ENCODE measurements around the gene SAPCD2. TPM values are rescaled to one million over a fixed set of nuclear protein-coding genes. Genes with fewer than 3 reads are reported as not detected.

SAPCD2 gene
- total RNA-seq, 4 donors from 2014 or later = 0.27 to 1.0 (median 0.72) TPM

- no peak overlapping the region for H3K27ac ChIP-seq
- peaks cover 26 to 46% of the 10 kb centered on the region in 2 donors for H3K36me3 ChIP-seq
- TF ChIP-seq CTCF (IDR thresholded peaks at IDR 0.05) = no peak
- no peak for TF ChIP-seq POLR2A (IDR thresholded peaks at IDR 0.05)
- no peaks in the 10 kb centered on the region for H3K4me1 ChIP-seq
- intact Hi-C loops (cut with DNase I) = no loop called here
- H3K27me3 ChIP-seq = no peaks in the 10 kb centered on the region
- H3K4me3 ChIP-seq (replicated peaks in 1 of 3) = no peak overlapping the region
- DNase-seq = no peak
- no peaks in the 10 kb centered on the region for H3K9me3 ChIP-seq
- 96 to 97% methylated on average over 20 to 36 of the region's 36 CpGs for WGBS, 2 donors
These were observed 55.4 kb downstream of the SAPCD2 start for GRCh38 chr9:137014776-137015539.

GRCh38 chr9:137014166-137014565, 56.2 kb downstream of the SAPCD2 start:
- TF ChIP-seq POLR2A (IDR thresholded peaks at IDR 0.05) = no peak
- no peak for TF ChIP-seq CTCF (IDR thresholded peaks at IDR 0.05)
- H3K4me1 ChIP-seq = peaks cover 0 to 7% of the 10 kb centered on the region in 2 donors
- H3K27me3 ChIP-seq = no peaks in the 10 kb centered on the region
- no peak for DNase-seq
- intact Hi-C loops (cut with DNase I) = no loop called here
- H3K27ac ChIP-seq = no peak overlapping the region
- no peak overlapping the region for H3K4me3 ChIP-seq (replicated peaks in 1 of 3)
- no peaks in the 10 kb centered on the region for H3K9me3 ChIP-seq
- H3K36me3 ChIP-seq = peaks cover 26 to 49% of the 10 kb centered on the region in 2 donors
- 89 to 95% methylated on average over 8 to 16 of the region's 23 CpGs for WGBS, 2 donors

GRCh38 chr9:137013571-137013940, 56.8 kb downstream of the SAPCD2 start:
- Histone ChIP-seq H3K9me3 (no peaks in the 10 kb centered on the region), H3K27ac (no peak overlapping the region), H3K27me3 (no peaks in the 10 kb centered on the region), H3K36me3 (peaks cover 26 to 49% of the 10 kb centered on the region in 2 donors), H3K4me1 (peaks cover 3 to 12% of the 10 kb centered on the region in 2 donors), H3K4me3 (replicated peaks in 1 of 3) (no peak overlapping the region)
- no peak for TF ChIP-seq POLR2A (IDR thresholded peaks at IDR 0.05)
- DNase-seq = no peak
- intact Hi-C loops (cut with DNase I) = no loop called here
- WGBS, 2 donors = 95 to 98% methylated on average over 11 to 16 of the region's 20 CpGs

GRCh38 chr9:137012694-137013570, 57.4 kb downstream of the SAPCD2 start:
- Histone ChIP-seq H3K36me3 (peaks cover 26 to 48% of the 10 kb centered on the region in 2 donors), H3K9me3 (no peaks in the 10 kb centered on the region)
- 89 to 95% methylated on average over 38 to 44 of the region's 67 CpGs for WGBS, 2 donors

More at GRCh38 chr9:137012694-137013570, 57.4 kb downstream of the SAPCD2 start:
- H3K27me3 ChIP-seq = no peaks in the 10 kb centered on the region
- H3K4me3 ChIP-seq (replicated peaks in 1 of 3) = no peak overlapping the region
- TF ChIP-seq CTCF (IDR thresholded peaks at IDR 0.05) (no peak), POLR2A (IDR thresholded peaks at IDR 0.05) (no peak)
- intact Hi-C loops (cut with DNase I) = no loop called here
- no peak for DNase-seq
- H3K27ac ChIP-seq = no peak overlapping the region
- peaks cover 10 to 18% of the 10 kb centered on the region in 2 donors for H3K4me1 ChIP-seq

Small RNA genes lying within 50 kb of the gene (small RNA-seq; reads per million reads assigned to genes)
- gene RF00153 = not detected

Other genes with a start within 250 kb of the SAPCD2 start
- 1 to 10 TPM in 3 of 4 donors, under 1 TPM in 1; 0.83 to 4.7 (median 2.3) TPM for gene AJM1, start 228.1 kb downstream of the SAPCD2 start, total RNA-seq
- 100 to 1,000 TPM in 2 of 4 donors, 10 to 100 TPM in 2; 79.4 to 174 (median 115) TPM for gene PHPT1, start 221.1 kb downstream of the SAPCD2 start, total RNA-seq
- 10 to 100 TPM in 2 of 4 donors, 1 to 10 TPM in 2; 4.1 to 20.4 (median 9.0) TPM for gene MAMDC4, start 218.2 kb downstream of the SAPCD2 start, total RNA-seq
- 100 to 1,000 TPM; 339 to 591 (median 526) TPM for gene EDF1, start 204.2 kb downstream of the SAPCD2 start, total RNA-seq
- 10 to 100 TPM in 3 of 4 donors, 1 to 10 TPM in 1; 9.7 to 18.3 (median 15.4) TPM for gene TRAF2, start 184.0 kb downstream of the SAPCD2 start, total RNA-seq
- gene FBXW5, start 125.8 kb downstream of the SAPCD2 start, total RNA-seq = 100 to 1,000 TPM; 138 to 282 (median 203) TPM
- 1 to 10 TPM in 1 of 4 donors, not detected in 3; 1.8 TPM for gene C8G, start 125.3 kb downstream of the SAPCD2 start, total RNA-seq
- gene LCN12, start 118.3 kb downstream of the SAPCD2 start, total RNA-seq = 10 to 100 TPM; 24.3 to 85.0 (median 54.0) TPM
- 10 to 100 TPM in 3 of 4 donors, 1 to 10 TPM in 1; 5.0 to 39.5 (median 33.9) TPM for gene PTGDS, start 93.1 kb downstream of the SAPCD2 start, total RNA-seq
- gene LCNL1, start 87.6 kb downstream of the SAPCD2 start, total RNA-seq = under 1 TPM in 1 of 4 donors, not detected in 3; 0.54 TPM
- gene PAXX, start 78.1 kb downstream of the SAPCD2 start, total RNA-seq = 100 to 1,000 TPM in 1 of 4 donors, 10 to 100 TPM in 3; 29.8 to 109 (median 50.7) TPM
- 100 to 1,000 TPM in 3 of 4 donors, 10 to 100 TPM in 1; 97.7 to 301 (median 268) TPM for gene CLIC3, start 74.0 kb downstream of the SAPCD2 start, total RNA-seq
- 10 to 100 TPM; 36.8 to 59.7 (median 50.2) TPM for gene ABCA2, start 42.3 kb downstream of the SAPCD2 start, total RNA-seq
- not detected for gene FUT7, start 38.5 kb downstream of the SAPCD2 start, total RNA-seq
- 10 to 100 TPM; 23.3 to 65.9 (median 35.4) TPM for gene NPDC1, start 24.4 kb downstream of the SAPCD2 start, total RNA-seq
- gene ENTPD2, start 16.5 kb downstream of the SAPCD2 start, total RNA-seq = under 1 TPM in 2 of 4 donors, not detected in 2; 0.22 to 0.49 TPM
- gene UAP1L1, start 7.0 kb upstream of the SAPCD2 start, total RNA-seq = 10 to 100 TPM in 2 of 4 donors, 1 to 10 TPM in 2; 9.3 to 15.7 (median 12.4) TPM
- gene MAN1B1, start 16.4 kb upstream of the SAPCD2 start, total RNA-seq = 10 to 100 TPM; 48.2 to 73.8 (median 67.2) TPM
- 100 to 1,000 TPM; 120 to 209 (median 157) TPM for gene DPP7, start 44.2 kb upstream of the SAPCD2 start, total RNA-seq
- not detected for gene GRIN1, start 68.6 kb upstream of the SAPCD2 start, total RNA-seq
- not detected for gene LRRC26, start 99.5 kb upstream of the SAPCD2 start, total RNA-seq
- not detected for gene TMEM210, start 101.5 kb upstream of the SAPCD2 start, total RNA-seq
- 10 to 100 TPM; 25.6 to 34.1 (median 31.8) TPM for gene ANAPC2, start 118.0 kb upstream of the SAPCD2 start, total RNA-seq
- gene SSNA1, start 118.1 kb upstream of the SAPCD2 start, total RNA-seq = 10 to 100 TPM; 42.0 to 97.5 (median 62.8) TPM
- gene TPRN, start 130.2 kb upstream of the SAPCD2 start, total RNA-seq = 10 to 100 TPM in 2 of 4 donors, 1 to 10 TPM in 2; 6.5 to 13.5 (median 9.9) TPM
- 10 to 100 TPM; 29.7 to 47.3 (median 38.4) TPM for gene TMEM203, start 135.1 kb upstream of the SAPCD2 start, total RNA-seq
- 10 to 100 TPM in 3 of 4 donors, 1 to 10 TPM in 1; 9.0 to 16.6 (median 15.4) TPM for gene NDOR1, start 135.1 kb upstream of the SAPCD2 start, total RNA-seq
- gene RNF208, start 151.7 kb upstream of the SAPCD2 start, total RNA-seq = 1 to 10 TPM; 2.3 to 4.5 (median 3.8) TPM
- 1 to 10 TPM in 2 of 4 donors, under 1 TPM in 1, not detected in 1; 0.94 to 2.3 (median 1.3) TPM for gene CYSRT1, start 154.6 kb upstream of the SAPCD2 start, total RNA-seq
- under 1 TPM in 2 of 4 donors, not detected in 2; 0.33 to 0.81 TPM for gene RNF224, start 156.9 kb upstream of the SAPCD2 start, total RNA-seq
- gene SLC34A3, start 160.3 kb upstream of the SAPCD2 start, total RNA-seq = under 1 TPM in 1 of 4 donors, not detected in 3; 0.33 TPM
- 100 to 1,000 TPM; 181 to 757 (median 487) TPM for gene TUBB4B, start 170.7 kb upstream of the SAPCD2 start, total RNA-seq
- not detected for gene STPG3, start 180.7 kb upstream of the SAPCD2 start, total RNA-seq
- 10 to 100 TPM; 29.8 to 39.1 (median 32.4) TPM for gene NELFB, start 184.8 kb upstream of the SAPCD2 start, total RNA-seq
- gene TOR4A, start 207.2 kb upstream of the SAPCD2 start, total RNA-seq = 10 to 100 TPM; 10.8 to 14.7 (median 12.0) TPM
- gene NRARP, start 231.7 kb upstream of the SAPCD2 start, total RNA-seq = 10 to 100 TPM in 1 of 4 donors, 1 to 10 TPM in 3; 1.8 to 10.2 (median 6.8) TPM